ENCODE results near the gene PBX4. TPM values are rescaled to one million over a fixed set of nuclear protein-coding genes. Genes with fewer than 3 reads are reported as not detected.

Gene PBX4
- total RNA-seq, 2 experiments from 2014 or later = 13.8 to 15.6 TPM

DNA sequence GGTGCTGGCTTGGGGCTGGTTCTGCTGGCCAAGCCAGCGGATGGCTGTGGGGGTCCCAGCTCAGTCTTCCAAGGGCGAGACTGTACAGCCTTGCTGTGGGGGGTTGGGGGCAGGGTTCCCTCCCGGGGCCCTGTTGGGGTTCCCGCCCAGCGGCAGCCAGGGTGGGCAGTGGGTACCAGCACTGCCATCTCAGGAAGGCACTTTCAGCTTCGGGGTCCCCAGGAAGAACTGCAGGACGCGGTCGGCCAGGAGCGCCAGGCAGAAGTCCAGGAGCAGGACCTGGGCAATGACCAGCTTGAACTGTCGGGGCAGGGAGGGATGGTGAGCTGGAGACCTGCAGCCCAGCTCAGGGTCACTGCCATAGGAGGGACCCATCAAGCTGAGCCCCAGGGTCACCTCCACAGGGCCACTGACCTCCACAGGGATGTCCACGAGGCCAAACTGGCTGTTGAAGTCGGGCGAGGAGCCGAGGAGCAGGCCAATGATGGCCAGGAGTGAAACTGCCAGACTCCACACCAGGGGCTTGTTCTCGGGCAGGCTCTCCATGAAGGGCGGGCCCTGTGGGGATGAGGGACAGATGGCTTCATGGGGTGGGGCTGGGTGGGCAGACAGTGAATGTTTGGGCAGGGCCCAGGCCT is 26.9 kb upstream of the PBX4 start:
- Mint-ChIP-seq H3K27ac (no peak overlapping the region), H3K4me3 (no peak overlapping the region), H3K36me3 (ENCODE audit: low read depth) (peaks cover 30% of the 10 kb centered on the region), H3K27me3 (no peaks in the 10 kb centered on the region), H3K4me1 (ENCODE audit: low read depth) (peaks cover 7% of the 10 kb centered on the region), H3K9me3 (no peaks in the 10 kb centered on the region)
- DNase-seq (no peak), ATAC-seq (no peak)
- intact Hi-C loops (cut with micrococcal nuclease) = no loop called here
- TF ChIP-seq, protein P1, sequence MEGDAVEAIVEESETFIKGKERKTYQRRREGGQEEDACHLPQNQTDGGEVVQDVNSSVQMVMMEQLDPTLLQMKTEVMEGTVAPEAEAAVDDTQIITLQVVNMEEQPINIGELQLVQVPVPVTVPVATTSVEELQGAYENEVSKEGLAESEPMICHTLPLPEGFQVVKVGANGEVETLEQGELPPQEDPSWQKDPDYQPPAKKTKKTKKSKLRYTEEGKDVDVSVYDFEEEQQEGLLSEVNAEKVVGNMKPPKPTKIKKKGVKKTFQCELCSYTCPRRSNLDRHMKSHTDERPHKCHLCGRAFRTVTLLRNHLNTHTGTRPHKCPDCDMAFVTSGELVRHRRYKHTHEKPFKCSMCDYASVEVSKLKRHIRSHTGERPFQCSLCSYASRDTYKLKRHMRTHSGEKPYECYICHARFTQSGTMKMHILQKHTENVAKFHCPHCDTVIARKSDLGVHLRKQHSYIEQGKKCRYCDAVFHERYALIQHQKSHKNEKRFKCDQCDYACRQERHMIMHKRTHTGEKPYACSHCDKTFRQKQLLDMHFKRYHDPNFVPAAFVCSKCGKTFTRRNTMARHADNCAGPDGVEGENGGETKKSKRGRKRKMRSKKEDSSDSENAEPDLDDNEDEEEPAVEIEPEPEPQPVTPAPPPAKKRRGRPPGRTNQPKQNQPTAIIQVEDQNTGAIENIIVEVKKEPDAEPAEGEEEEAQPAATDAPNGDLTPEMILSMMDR (IDR thresholded peaks at IDR 0.05) = no peak
- CTCF ChIA-PET = interaction anchor here (2.3 to 2.5 kb wide), 2 partner anchors 91 to 113 kb away, joined by 5 to 51 read pairs; no protein-coding TSS in a partner anchor
- POLR2A ChIA-PET = interaction anchor here (0.6 to 1.6 kb wide), 2 partner anchors 110 to 280 kb away, joined by 3 read pairs; no protein-coding TSS in a partner anchor

DNA sequence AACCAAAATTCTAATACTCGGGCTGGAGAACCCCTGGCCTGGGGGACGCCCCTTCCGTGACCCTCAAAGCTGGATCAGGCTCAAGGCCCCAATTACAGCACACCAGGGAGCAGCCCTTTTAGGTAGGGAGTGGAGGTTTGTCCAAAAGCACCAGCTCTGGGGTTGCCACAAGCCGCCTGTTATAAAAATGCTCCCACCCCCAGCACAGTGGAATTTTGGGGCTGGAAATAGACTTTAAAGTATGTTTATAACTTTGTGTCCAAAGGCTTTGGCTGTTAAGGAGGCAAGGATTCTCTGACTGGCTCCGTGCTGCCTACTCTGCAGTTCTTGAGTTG is 25.5 kb upstream of the PBX4 start:
- intact Hi-C loops (cut with micrococcal nuclease) = loop anchor here (5.0 kb wide), 1 partner anchor 47 kb away; no protein-coding TSS in a partner anchor
- Mint-ChIP-seq H3K36me3 (ENCODE audit: low read depth) (peaks cover 29% of the 10 kb centered on the region), H3K27me3 (no peaks in the 10 kb centered on the region), H3K27ac (peak overlapping the region; percentile 98), H3K4me3 (peak overlapping the region; percentile 96), H3K4me1 (ENCODE audit: low read depth) (peaks cover 9% of the 10 kb centered on the region), H3K9me3 (no peaks in the 10 kb centered on the region)
- TF ChIP-seq, protein P1 (IDR thresholded peaks at IDR 0.05) = peak; percentile 20
- ChIA-PET CTCF (interaction anchor here (0.7 to 2.5 kb wide), 26 partner anchors 8 to 325 kb away, joined by 3 to 51 read pairs (median 4); partner anchors contain the start of genes NDUFA13 and TSSK6), POLR2A (interaction anchor here (0.6 to 2.7 kb wide), 11 partner anchors 13 to 154 kb away, joined by 3 to 15 read pairs (median 3); partner anchors contain the start of gene ATP13A1)
- DNase-seq (no peak), ATAC-seq (no peak)

DNA sequence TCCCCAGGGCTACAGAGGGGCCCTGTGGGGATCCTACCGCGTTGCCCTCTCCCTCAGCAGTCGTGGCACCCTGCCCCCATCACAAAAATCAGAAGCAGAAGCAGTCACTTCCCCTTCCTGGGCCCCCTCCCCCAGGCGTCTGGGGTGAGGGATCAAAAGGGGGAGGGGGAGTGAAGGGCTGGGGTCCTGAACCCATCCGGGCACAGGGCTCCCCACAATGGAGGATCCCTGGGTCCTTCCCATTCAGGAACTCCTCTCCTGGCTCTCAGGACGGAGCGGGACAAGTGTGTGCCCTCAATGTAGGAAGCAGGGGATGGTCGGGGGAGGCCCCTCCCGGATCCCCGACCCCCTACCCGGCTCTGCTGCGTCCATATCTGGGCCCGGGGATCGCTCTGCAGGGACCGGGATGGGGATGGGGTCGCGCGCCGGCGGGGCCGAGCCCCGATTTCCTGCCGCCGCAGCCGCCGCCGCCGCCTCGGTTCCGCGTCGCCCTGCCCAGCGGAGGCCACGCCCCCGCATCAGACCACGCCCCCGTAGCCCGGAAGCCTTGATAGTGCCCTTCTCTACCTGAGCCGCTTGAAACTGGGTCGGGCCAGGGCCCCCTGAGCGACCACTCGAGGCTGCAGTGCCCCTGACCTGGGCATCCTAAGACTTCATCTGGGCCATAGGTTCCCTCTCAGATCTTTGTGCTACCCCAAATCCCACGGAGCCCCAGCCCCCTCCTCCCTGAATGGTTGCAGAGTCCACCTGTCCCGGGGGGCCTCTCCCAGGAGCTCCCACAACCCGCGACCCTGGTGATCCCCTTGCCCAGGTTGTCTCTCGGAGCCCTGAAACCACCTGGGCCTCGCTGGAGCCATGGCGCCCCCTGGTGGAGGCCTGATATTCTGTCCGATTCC is 24.9 kb upstream of the PBX4 start, which contains the start of gene GMIP:
Gene GMIP, minus strand, starts transcription at position 500 of the 896 bp plus-strand sequence. Its CDS starts 128 bp downstream, at position 372.
- H3K27me3 Mint-ChIP-seq = no peaks in the 10 kb centered on the region
- no peaks in the 10 kb centered on the region for H3K9me3 Mint-ChIP-seq
- DNase-seq (peak; percentile 93), ATAC-seq (peak; percentile 88)
- TF ChIP-seq, protein P1 (IDR thresholded peaks at IDR 0.05) = peak; percentile 90
- intact Hi-C loops (cut with micrococcal nuclease) = loop anchor here (2.0 to 5.0 kb wide), 2 partner anchors 46 to 111 kb away; no protein-coding TSS in a partner anchor
- H3K27ac Mint-ChIP-seq = peak within 1 kb of the TSS; percentile 98
- H3K4me1 Mint-ChIP-seq (ENCODE audit: low read depth) = peaks cover 9% of the 10 kb centered on the region
- peaks cover 30% of the 10 kb centered on the region for H3K36me3 Mint-ChIP-seq (ENCODE audit: low read depth)
- ChIA-PET POLR2A (interaction anchor here (0.6 to 2.7 kb wide), 12 partner anchors 12 to 153 kb away, joined by 3 to 15 read pairs (median 3); partner anchors contain the start of genes ATP13A1 and ZNF101), CTCF (interaction anchor here (0.7 to 2.5 kb wide), 27 partner anchors 8 to 326 kb away, joined by 3 to 51 read pairs (median 4); partner anchors contain the start of genes NDUFA13 and TSSK6)
- H3K4me3 Mint-ChIP-seq = peak within 1 kb of the TSS; percentile 96

DNA sequence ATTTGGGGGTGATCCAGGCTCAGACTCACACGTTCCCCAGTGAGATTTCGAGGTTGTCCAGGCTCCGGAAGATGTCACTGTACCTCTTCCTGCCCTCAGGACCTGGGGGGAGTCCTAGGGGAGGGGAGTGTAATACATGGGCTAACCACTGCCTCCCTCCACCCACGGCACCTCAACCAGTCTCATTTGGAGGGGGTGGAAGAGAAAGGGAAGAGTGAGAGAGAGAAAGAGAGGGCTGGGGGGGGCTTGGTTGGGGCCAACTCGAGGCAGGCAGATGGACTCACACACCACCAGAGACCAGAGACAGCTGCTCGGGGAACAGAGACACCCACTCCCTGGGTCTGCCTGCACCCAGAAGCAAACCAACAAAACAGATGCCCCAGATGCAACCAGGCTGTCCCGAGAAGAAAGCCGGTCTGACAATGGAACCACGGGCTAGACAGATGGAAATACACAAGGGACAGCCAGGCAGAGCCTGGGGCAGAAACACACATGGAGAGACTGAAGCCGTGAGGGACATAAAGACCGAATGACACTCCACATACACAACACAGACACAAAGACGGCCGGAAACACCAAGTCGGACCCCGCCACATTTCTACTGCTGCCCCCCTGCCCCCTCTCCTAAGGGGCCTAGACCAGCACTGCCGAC is 24.1 kb upstream of the PBX4 start:
- intact Hi-C loops (cut with micrococcal nuclease) = loop anchor here (2.0 to 5.0 kb wide), 2 partner anchors 45 to 110 kb away; no protein-coding TSS in a partner anchor
- peak; percentile 64 for ATAC-seq
- peak overlapping the region; percentile 98 for H3K27ac Mint-ChIP-seq
- peak; percentile 75 for DNase-seq
- TF ChIP-seq, protein P1 (IDR thresholded peaks at IDR 0.05) = no peak
- H3K9me3 Mint-ChIP-seq = no peaks in the 10 kb centered on the region
- CTCF ChIA-PET = interaction anchor here (1.0 kb wide), 1 partner anchor 86 kb away, joined by 4 read pairs; no protein-coding TSS in a partner anchor
- peak overlapping the region; percentile 96 for H3K4me3 Mint-ChIP-seq
- H3K36me3 Mint-ChIP-seq (ENCODE audit: low read depth) = peaks cover 31% of the 10 kb centered on the region
- peaks cover 9% of the 10 kb centered on the region for H3K4me1 Mint-ChIP-seq (ENCODE audit: low read depth)
- POLR2A ChIA-PET = interaction anchor here (1.0 to 2.7 kb wide), 2 partner anchors 26 to 111 kb away, joined by 3 to 15 read pairs; partner anchors contain the start of gene ZNF101
- no peaks in the 10 kb centered on the region for H3K27me3 Mint-ChIP-seq
